Measurements from ENCODE around the gene TTF2.
"Not testable (repeated sequence)": the region's sequence is repeated elsewhere in the genome, so short reads cannot be mapped to it uniquely, and the experiment has no call there.

The TTF2 gene

GRCh38 chr1:117146575-117147340 is 86.6 kb downstream of the TTF2 start:
- H3K36me3 ChIP-seq (ENCODE audit: control insufficient read depth, insufficient read depth, low read length) = no peaks in the 10 kb centered on the region
- no peaks in the 10 kb centered on the region; the same call in 1 of the 2 replicates for H3K27me3 ChIP-seq (replicated peaks; ENCODE audit: control insufficient read depth, insufficient read depth, low read length)
- H3K4me3 ChIP-seq (replicated peaks; ENCODE audit: low read depth, low read length) = no peak overlapping the region
- TF ChIP-seq CTCF (IDR thresholded peaks at IDR 0.05; ENCODE audit: insufficient read depth, low read length, poor library complexity, severe bottlenecking) = no peak
- no peak for DNase-seq (ENCODE audit: extremely low read depth, insufficient read length)

- no peak for DNase-seq (ENCODE audit: extremely low read depth, insufficient read length)
- no peaks in the 10 kb centered on the region for H3K36me3 ChIP-seq (ENCODE audit: control insufficient read depth, insufficient read depth, low read length)
- H3K4me3 ChIP-seq (replicated peaks; ENCODE audit: low read depth, low read length) = no peak overlapping the region
- no peak for TF ChIP-seq CTCF (IDR thresholded peaks at IDR 0.05; ENCODE audit: insufficient read depth, low read length, poor library complexity, severe bottlenecking)
- H3K27me3 ChIP-seq (replicated peaks; ENCODE audit: control insufficient read depth, insufficient read depth, low read length) = no peaks in the 10 kb centered on the region; the same call in 1 of the 2 replicates
Measured at GRCh38 chr1:117147341-117147831, 87.3 kb downstream of the TTF2 start.

- Histone ChIP-seq H3K4me3 (replicated peaks; ENCODE audit: low read depth, low read length) (no peak overlapping the region), H3K36me3 (ENCODE audit: control insufficient read depth, insufficient read depth, low read length) (no peaks in the 10 kb centered on the region), H3K27me3 (replicated peaks; ENCODE audit: control insufficient read depth, insufficient read depth, low read length) (no peaks in the 10 kb centered on the region)
- DNase-seq (ENCODE audit: extremely low read depth, insufficient read length) = no peak
- no peak for TF ChIP-seq CTCF (IDR thresholded peaks at IDR 0.05; ENCODE audit: insufficient read depth, low read length, poor library complexity, severe bottlenecking)
Measured at GRCh38 chr1:117147856-117148588, 87.9 kb downstream of the TTF2 start.

- no peak for TF ChIP-seq CTCF (IDR thresholded peaks at IDR 0.05; ENCODE audit: insufficient read depth, low read length, poor library complexity, severe bottlenecking)
- Histone ChIP-seq H3K4me3 (replicated peaks; ENCODE audit: low read depth, low read length) (no peak overlapping the region), H3K27me3 (replicated peaks; ENCODE audit: control insufficient read depth, insufficient read depth, low read length) (no peaks in the 10 kb centered on the region), H3K36me3 (ENCODE audit: control insufficient read depth, insufficient read depth, low read length) (no peaks in the 10 kb centered on the region)
- DNase-seq (ENCODE audit: extremely low read depth, insufficient read length) = no peak
Measured at GRCh38 chr1:117150316-117150715, 90.2 kb downstream of the TTF2 start.

GRCh38 chr1:117151305-117151704 is 91.2 kb downstream of the TTF2 start:
- not testable (repeated sequence) for H3K4me3 ChIP-seq (replicated peaks; ENCODE audit: low read depth, low read length); DNase-seq (ENCODE audit: extremely low read depth, insufficient read length); H3K27me3 ChIP-seq (replicated peaks; ENCODE audit: control insufficient read depth, insufficient read depth, low read length); H3K36me3 ChIP-seq (ENCODE audit: control insufficient read depth, insufficient read depth, low read length)

Data from GM06990 (cell line).